Muscle layer of colon (tissue), 2 donors: ENCODE measurements around the gene CD164.

ENCODE experiments used
- H3K27ac ChIP-seq: one replicate; pipeline ENCODE4 v1.7.0; 2013; ENCODE audit warnings: low read depth, mild to moderate bottlenecking, low read length, moderate library complexity
- H3K27me3 ChIP-seq, 2 donors: one replicate each; pipeline ENCODE4 v1.7.0; 2013; ENCODE audit warnings: low read length in 2 of 2, mild to moderate bottlenecking in 2 of 2; ENCODE audit not compliant: insufficient read depth in 2 of 2, control insufficient read depth in 1 of 2
- H3K36me3 ChIP-seq: one replicate; pipeline ENCODE4 v1.7.0; 2013; ENCODE audit warnings: mild to moderate bottlenecking, low read length; ENCODE audit not compliant: insufficient read depth
- H3K4me1 ChIP-seq: one replicate; pipeline ENCODE4 v1.7.0; 2013; ENCODE audit warnings: mild to moderate bottlenecking, low read length; ENCODE audit not compliant: insufficient read depth
- H3K4me3 ChIP-seq, 2 donors: one replicate each; pipeline ENCODE4 v1.7.0; 2013; ENCODE audit warnings: low read length in 2 of 2, low read depth in 1 of 2, mild to moderate bottlenecking in 1 of 2, moderate library complexity in 1 of 2
- H3K9ac ChIP-seq: one replicate; pipeline ENCODE4 v1.7.0; 2013; ENCODE audit warnings: low read length
- H3K9me3 ChIP-seq: one replicate; pipeline ENCODE4 v1.7.0; 2013; ENCODE audit warnings: mild to moderate bottlenecking, low read length
- donor health status: abdominal sarcoma.
- donor health status: Adenocarcinoma of cecum.

Gene CD164

DNA sequence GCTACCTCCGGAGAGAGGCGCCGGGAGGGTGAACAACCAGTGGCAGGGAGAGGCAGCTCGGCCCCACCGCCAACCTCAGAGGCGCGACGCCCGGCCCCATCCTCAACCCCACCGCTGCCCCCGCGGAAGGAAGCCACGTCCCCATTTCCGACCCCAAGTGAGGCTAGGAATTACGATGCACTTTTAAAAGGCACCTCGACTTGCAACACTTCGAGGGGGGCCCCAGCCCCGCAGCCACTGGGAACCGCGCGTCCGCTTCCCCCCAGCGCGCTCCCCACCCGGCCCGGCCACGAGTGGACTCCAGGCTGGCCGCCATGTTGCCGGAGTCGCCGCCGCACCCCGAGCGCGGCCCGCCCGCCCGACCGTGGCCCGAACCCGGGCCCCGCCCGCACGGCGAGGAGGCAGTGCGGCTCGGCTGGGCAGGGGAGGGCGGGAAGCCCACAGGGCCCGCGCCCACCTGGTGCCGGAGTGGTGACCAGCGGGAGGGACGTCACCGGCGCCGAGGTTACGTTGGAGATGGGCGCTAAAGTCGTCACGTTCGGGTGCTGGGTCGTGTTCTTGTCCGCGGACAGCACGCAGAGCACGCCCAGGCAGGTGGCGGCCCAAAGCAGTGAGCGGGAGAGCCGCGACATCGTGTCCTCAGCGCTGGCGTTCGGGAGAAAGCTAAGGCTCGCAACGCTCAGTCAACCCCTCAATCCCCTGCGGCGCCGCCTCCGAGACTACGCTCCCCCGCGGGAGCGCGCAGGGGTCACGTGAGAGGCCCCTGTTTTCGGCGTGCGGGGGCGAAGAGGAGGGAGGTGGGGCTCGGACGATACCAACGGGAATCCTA lies at the start of gene CD164:
TSS of gene CD164 (minus strand) at position 721 of the 829 bp plus-strand sequence. CDS start at position 632, 89 bp downstream.
- H3K9ac ChIP-seq = peak within 1 kb of the TSS; percentile 72
- peaks cover 38% of the 10 kb centered on the region for H3K4me1 ChIP-seq
- no peaks in the 10 kb centered on the region for H3K9me3 ChIP-seq
- H3K36me3 ChIP-seq = peaks cover 6% of the 10 kb centered on the region
- H3K27me3 ChIP-seq = no peaks in the 10 kb centered on the region
- H3K4me3 ChIP-seq = peak within 1 kb of the TSS; percentile 88 to 99
- H3K27ac ChIP-seq = peak within 1 kb of the TSS; percentile 100

DNA sequence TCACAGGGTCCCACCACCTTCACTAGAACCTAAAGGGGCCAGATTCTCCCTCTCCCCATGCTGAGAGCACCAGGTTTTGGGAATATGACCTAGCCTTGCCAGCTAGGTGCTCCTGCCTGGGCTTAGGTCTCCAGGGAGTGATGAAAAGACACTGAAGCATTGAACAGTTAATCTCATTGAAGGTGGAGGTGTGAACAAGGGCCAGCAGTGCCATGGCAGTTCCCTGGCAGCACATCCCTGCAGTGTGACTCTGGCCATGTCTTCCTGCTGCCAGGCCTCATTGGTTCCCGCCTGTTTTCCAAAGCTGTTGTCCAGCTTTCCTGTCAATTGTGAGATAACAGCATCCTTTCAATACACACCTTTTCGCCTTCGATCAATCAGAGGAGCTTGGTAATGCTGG lies 47.2 kb upstream of the CD164 start:
- H3K9me3 ChIP-seq = no peaks in the 10 kb centered on the region
- no peak overlapping the region for H3K27ac ChIP-seq
- H3K9ac ChIP-seq = no peak overlapping the region
- H3K4me1 ChIP-seq = peaks cover 5% of the 10 kb centered on the region
- H3K36me3 ChIP-seq = no peaks in the 10 kb centered on the region
- H3K27me3 ChIP-seq = no peaks in the 10 kb centered on the region
- no peak overlapping the region for H3K4me3 ChIP-seq

DNA sequence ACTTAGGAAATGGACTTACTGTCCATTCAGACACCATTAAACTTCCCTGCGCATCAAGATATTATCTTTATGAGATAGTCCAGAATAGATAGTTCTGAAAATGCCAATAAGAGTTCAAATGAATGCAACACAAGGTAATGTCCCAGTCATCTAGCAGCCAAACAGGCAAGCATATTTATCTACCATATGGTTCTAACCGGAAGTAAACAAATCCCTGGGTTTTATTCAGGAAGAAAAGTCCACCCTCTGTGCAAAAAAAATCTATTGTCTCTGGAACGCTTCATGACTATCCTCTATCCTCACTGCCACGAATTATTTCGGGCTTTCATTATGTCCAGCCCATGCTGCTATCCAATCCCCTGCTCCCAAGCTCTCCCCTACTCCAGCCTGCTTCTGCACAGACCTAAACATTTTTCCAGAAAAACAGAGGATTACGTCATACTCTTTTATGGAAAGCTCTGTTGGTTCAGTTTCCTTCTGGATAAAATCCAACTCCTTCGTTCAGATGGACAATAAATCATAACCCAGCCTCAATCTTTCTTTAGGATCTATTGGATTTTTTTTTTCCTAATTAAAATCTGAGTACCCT lies 46.7 kb upstream of the CD164 start:
- Histone ChIP-seq H3K27ac (no peak overlapping the region), H3K9ac (no peak overlapping the region), H3K9me3 (no peaks in the 10 kb centered on the region), H3K4me3 (no peak overlapping the region), H3K4me1 (peaks cover 5% of the 10 kb centered on the region), H3K36me3 (no peaks in the 10 kb centered on the region), H3K27me3 (no peaks in the 10 kb centered on the region)

DNA sequence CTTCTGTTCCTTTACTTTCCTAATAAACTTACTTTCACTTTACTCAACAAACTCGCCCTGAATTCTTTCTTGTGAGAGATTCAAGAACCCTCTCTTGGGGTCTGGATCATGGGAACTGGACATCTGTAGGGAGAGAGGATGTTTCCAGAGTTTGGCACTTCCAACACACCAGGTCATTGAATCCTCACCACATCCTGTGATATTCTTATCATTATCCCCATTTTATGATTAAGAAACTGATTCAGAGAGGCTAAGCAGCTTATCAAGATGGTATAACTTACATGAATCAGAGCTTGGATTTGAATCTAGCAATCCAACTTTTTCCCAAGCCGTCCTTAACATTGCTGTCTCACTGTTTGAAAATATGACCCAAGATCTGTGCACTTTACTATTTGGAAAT lies 42.7 kb upstream of the CD164 start:
- H3K4me1 ChIP-seq = peaks cover 5% of the 10 kb centered on the region
- no peak overlapping the region for H3K27ac ChIP-seq
- H3K9me3 ChIP-seq = no peaks in the 10 kb centered on the region
- H3K36me3 ChIP-seq = no peaks in the 10 kb centered on the region
- no peak overlapping the region for H3K4me3 ChIP-seq
- no peak overlapping the region for H3K9ac ChIP-seq
- no peaks in the 10 kb centered on the region for H3K27me3 ChIP-seq

DNA sequence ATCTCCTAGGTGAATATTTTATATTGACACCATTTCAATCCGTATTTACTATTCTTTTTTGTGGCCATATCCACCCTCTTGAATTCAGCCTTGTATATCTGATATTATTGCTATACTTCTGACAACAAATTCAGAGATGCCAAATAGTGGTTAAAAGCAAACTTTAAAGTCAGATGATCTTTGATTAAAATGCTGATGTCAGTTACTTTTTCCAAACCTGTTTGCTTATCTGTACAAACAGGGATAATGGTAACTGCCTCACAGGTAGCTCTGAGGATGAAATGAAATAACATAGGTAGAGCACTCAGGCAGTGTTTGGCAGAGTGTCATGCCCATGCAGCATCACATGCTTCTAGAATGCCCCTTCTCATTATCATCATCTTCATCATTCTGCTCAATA lies 38.9 kb upstream of the CD164 start:
- Histone ChIP-seq H3K9ac (no peak overlapping the region), H3K36me3 (no peaks in the 10 kb centered on the region), H3K27ac (no peak overlapping the region), H3K27me3 (no peaks in the 10 kb centered on the region), H3K4me3 (no peak overlapping the region), H3K4me1 (no peaks in the 10 kb centered on the region), H3K9me3 (no peaks in the 10 kb centered on the region)

DNA sequence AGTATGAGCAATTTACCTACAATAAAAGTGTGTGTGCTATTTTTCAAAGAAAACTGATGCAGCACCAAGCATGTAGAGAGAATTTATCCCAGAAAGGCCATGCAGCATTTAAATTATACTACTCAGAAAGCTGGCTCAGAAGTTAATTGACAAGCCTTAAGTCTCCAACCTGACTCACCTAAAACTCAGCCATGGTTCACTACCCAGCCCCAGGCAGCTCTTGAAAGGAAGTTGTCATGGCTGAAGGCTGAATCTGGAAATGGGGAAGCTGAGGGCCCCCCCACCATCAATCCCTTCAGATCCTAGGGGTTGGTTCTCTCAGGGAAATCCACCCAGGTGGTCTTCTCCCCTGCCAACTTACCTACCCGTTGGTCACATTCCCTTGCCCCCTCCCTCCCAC lies 38.5 kb upstream of the CD164 start:
- H3K4me1 ChIP-seq = no peaks in the 10 kb centered on the region
- no peaks in the 10 kb centered on the region for H3K9me3 ChIP-seq
- H3K36me3 ChIP-seq = no peaks in the 10 kb centered on the region
- H3K27ac ChIP-seq = no peak overlapping the region
- H3K27me3 ChIP-seq = no peaks in the 10 kb centered on the region
- no peak overlapping the region for H3K4me3 ChIP-seq
- H3K9ac ChIP-seq = no peak overlapping the region

DNA sequence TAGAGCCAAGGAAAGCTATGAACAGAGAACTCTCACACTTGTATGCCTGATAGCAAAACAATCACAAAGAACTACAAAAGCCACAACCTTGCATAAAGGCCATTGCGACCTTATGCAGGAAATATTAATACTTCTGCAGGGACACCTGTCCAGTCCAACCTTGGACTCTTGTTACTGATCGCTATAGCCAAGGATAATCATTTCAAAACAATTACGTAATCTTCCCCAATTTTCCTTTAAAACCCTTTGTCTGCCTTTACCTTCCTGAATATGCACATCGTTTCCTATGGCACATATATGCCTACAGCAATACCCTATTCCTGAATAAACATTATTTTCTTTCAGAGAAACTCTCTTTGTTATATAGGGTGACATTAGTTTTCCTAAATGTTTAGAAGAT lies 35.4 kb upstream of the CD164 start:
- H3K27ac ChIP-seq = no peak overlapping the region
- H3K4me1 ChIP-seq = no peaks in the 10 kb centered on the region
- H3K9ac ChIP-seq = no peak overlapping the region
- H3K9me3 ChIP-seq = no peaks in the 10 kb centered on the region
- no peak overlapping the region for H3K4me3 ChIP-seq
- H3K27me3 ChIP-seq = no peaks in the 10 kb centered on the region
- no peaks in the 10 kb centered on the region for H3K36me3 ChIP-seq

DNA sequence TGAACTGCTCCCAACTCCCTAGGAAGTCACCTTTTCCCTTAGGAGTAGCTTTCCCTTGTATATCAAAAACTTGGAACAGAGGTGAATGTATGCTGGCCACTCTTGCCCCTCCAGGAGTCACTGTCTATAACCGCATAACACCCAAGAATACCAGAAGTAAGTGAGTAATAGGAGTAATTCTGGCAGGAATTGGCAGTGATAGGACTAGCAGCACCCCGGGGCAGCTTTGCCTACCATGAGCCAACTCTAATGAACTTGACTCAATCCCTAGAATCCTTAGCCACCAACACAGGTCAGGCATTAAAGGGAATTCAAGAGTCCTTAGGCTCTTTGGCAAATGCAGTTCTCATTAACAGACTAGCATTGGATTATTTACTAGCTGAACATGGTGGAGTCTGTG lies 28.8 kb upstream of the CD164 start:
- Histone ChIP-seq H3K4me1 (no peaks in the 10 kb centered on the region), H3K9ac (no peak overlapping the region), H3K9me3 (no peaks in the 10 kb centered on the region), H3K27me3 (no peaks in the 10 kb centered on the region), H3K36me3 (no peaks in the 10 kb centered on the region), H3K4me3 (no peak overlapping the region), H3K27ac (no peak overlapping the region)

DNA sequence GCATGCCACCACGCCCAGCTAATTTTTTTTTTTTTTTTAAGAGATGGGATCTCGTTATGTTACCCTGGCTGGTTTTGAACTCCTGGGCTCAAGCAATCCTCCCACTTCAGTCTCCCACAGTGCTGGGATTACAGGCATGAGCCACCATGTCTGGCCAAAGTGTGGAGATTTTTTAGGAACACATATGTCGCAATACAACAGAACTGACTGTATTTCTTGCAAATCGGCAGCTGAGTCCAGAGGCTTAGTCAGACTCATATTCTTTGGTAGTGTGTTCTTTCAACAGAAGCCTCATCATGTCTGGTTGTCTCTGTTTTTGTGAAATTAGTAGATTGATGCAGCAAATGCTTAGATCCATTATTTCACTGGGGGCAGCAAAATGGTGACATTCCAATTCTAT lies 23.9 kb upstream of the CD164 start:
- no peaks in the 10 kb centered on the region for H3K36me3 ChIP-seq
- H3K9me3 ChIP-seq = no peaks in the 10 kb centered on the region
- no peak overlapping the region for H3K4me3 ChIP-seq
- H3K4me1 ChIP-seq = no peaks in the 10 kb centered on the region
- H3K27me3 ChIP-seq = no peaks in the 10 kb centered on the region
- no peak overlapping the region for H3K9ac ChIP-seq
- no peak overlapping the region for H3K27ac ChIP-seq

DNA sequence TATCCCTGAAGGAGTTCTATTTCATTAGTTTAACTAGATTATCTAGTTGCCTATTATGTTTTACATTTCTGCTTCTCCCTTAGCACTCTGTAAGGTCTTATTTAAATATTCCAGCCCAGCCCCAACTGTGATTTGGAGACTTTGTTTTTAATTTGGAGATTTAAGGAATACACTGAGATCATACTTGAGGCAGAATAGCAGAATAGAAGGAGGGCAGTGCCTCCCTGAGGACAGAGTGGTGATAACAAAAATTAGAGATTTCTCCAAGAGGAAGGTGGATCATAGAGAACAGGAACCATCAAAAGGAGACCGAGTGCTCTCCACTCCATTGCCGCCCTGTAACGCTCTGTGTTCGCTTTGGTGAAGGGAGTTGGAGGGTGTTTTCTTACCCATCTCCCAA lies 14.8 kb upstream of the CD164 start:
- no peak overlapping the region for H3K9ac ChIP-seq
- H3K27ac ChIP-seq = no peak overlapping the region
- no peaks in the 10 kb centered on the region for H3K9me3 ChIP-seq
- no peaks in the 10 kb centered on the region for H3K27me3 ChIP-seq
- H3K4me3 ChIP-seq = no peak overlapping the region
- H3K4me1 ChIP-seq = no peaks in the 10 kb centered on the region
- no peaks in the 10 kb centered on the region for H3K36me3 ChIP-seq

DNA sequence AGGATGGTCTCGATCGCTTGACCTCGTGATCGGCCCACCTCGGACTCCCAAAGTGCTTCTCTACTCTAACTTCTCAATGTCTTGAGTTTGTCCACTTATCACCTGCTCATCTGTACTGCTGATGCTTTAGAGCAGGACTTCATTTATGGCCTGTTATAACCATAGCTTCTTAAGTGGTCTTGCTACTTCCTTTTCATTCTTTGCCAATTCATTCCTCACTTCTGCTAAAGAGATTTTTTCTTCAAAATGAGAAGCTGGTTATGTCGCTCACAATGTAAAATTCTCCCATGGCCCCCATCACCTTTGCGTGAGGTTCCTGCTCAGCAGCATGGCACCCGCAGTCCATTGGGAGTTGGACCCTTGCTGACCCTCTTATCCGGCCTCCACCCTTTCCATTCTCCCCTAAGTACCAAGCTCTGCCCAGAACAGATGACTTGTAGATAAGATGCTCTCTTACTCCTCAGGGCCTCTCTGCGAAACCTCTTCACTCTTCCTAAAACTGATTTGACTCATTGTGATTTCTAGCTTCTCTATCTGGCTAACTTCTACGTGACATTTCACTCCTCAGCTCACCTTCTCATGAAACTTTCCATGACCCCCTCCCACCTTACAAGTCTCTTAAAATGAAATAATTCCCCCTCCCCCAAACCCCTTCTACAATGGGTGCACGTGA lies 13.9 kb upstream of the CD164 start:
- no peak overlapping the region for H3K9ac ChIP-seq
- H3K36me3 ChIP-seq = no peaks in the 10 kb centered on the region
- H3K27ac ChIP-seq = no peak overlapping the region
- no peak overlapping the region for H3K4me3 ChIP-seq
- no peaks in the 10 kb centered on the region for H3K4me1 ChIP-seq
- no peaks in the 10 kb centered on the region for H3K27me3 ChIP-seq
- H3K9me3 ChIP-seq = no peaks in the 10 kb centered on the region
